ENCODE data around the gene ZSWIM3.

Gene ZSWIM3

DNA sequence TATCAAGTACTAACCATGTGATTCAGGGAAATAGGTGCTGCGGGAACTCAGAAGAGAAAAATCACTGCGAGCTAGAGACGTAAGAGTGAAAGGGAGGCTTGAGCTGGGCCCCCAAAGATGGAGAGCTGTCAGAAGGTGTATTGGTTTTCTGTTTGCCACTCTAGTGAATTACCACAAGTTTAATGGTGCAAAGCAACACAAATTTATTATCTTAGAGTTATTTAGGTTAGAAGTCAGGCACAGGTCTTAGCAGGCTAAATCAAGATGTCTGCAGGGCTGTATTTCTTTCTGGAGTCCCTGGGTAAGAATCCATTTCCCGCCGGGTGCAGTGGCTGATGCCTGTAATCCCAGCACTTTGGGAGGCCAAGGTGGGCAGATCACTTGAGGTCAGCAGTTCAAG, 2.5 kb downstream of the ZSWIM3 start:
- DNase-seq (ENCODE audit: low read depth): no peak
- no peak overlapping the region for H3K4me3 ChIP-seq (replicated peaks; ENCODE audit: low read depth, low read length)
- no peak for TF ChIP-seq CTCF (IDR thresholded peaks at IDR 0.05; ENCODE audit: low read length, missing control alignments)

DNA sequence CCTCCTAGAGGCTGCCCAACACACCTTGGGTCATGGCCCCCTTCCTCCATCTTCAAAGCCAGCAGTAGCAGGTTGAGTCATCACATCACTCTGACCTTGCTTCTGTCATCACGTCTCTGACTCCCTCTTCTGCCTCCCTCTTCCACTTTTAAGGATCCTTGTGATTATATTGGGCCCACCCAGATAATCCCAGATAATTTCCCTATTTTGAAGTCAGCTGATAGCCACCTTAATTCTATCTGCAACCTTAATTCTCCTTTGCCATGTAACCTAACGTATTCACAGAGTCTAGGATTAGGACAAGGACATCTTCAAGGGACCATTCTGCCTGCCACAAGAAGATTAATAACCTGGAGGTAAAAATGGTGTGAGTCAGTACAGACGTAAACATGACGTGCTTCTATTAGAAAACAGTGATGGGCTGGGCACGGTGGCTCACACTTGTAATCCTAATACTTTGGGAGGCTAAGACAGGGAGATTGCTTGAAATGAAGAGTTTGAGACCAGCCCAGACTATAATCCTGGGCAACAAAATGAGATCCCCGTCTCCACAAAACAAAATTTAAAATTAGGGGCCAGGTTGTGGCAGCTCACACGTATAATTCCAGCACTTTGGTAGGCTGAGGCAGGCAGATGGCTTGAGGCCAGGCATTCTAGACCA, 3.3 kb downstream of the ZSWIM3 start:
- H3K4me3 ChIP-seq (replicated peaks; ENCODE audit: low read depth, low read length): no peak overlapping the region
- TF ChIP-seq CTCF (IDR thresholded peaks at IDR 0.05; ENCODE audit: low read length, missing control alignments): no peak
- no peak for DNase-seq (ENCODE audit: low read depth)

DNA sequence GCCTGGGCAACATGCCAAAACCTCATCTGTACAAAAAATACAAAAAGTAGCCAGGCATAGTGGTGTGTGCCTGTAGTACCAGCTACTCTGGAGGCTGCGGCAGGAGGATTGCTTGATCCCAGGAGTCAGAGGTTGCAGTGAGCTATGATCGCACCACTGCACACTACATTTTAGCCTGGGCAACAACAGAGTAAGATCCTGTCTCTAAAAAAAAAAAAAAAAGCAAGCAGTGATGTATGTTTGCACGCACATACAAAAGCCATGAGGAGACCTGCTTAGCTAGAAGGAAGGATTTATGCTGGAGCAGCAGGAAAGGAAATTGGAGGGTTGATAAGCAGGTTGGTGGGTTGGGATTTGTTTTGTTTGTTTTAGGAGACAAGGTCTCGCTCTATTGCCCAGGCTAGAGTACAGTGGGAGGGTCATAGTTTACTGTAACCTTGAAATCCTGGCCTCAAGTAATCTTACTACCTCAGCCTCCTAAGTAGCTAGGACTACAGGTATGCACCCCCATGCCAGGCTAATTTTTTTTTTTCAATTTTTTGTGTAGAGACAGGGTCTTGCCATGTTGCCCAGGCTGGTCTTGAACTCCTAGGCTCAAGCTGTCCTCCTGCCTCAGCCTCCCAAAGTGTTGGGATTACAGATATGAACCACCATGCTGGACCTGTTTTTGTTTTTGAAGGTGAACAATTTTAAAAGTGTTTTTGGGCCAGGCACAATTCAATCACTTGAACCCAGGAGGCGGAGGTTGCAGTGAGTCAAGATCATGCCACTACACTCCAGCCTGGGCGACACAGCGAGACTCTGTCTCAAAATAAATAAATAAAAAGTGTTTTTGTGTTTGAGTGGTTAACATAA, 4.0 kb downstream of the ZSWIM3 start:
- TF ChIP-seq CTCF (IDR thresholded peaks at IDR 0.05; ENCODE audit: low read length, missing control alignments): no peak
- DNase-seq (ENCODE audit: low read depth): peak; percentile 29
- H3K4me3 ChIP-seq (replicated peaks; ENCODE audit: low read depth, low read length): no peak overlapping the region

DNA sequence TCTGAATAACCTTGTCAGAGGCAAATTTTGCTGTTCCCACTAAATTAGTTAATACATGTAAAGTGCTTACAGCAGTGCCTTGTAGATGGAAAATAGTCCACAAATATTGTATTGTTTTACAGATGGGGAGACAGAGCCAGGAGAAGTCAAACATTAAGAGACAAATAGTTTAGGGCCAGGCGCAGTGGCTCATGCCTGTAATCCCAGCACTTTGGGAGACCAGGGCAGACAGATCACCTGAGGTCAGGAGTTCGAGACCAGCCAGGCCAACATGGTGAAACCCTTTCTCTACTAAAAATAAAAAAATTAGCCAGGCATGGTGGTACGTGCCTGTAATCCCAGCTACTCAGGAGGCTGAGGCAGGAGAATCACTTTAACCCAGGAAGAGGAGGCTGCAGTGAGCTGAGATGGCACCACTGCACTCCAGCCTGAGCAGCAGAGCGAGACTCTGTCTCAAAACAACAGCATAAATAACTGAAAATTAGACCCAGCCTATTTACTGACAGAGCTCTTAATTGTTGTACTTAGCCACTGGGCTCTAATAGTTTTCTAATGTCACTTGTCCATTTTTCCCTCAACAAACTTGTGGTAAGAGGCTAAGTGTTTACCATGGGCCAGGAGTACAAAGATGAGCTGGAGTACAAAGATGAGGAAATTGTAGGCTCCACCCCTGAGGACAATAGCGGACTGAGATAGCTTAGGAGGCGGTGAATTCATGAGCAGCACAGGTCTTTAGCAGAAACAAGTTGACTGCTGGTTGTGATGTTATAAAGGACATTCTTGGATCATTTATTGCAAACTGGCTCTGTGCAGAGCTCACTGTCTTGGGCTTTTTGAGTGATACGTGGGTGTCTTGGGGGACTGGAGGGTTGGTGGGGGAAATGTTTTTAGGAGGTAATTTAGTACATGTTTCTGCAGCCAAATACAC, 6.4 kb downstream of the ZSWIM3 start:
- no peak for TF ChIP-seq CTCF (IDR thresholded peaks at IDR 0.05; ENCODE audit: low read length, missing control alignments)
- no peak for DNase-seq (ENCODE audit: low read depth)
- H3K4me3 ChIP-seq (replicated peaks; ENCODE audit: low read depth, low read length): no peak overlapping the region

DNA sequence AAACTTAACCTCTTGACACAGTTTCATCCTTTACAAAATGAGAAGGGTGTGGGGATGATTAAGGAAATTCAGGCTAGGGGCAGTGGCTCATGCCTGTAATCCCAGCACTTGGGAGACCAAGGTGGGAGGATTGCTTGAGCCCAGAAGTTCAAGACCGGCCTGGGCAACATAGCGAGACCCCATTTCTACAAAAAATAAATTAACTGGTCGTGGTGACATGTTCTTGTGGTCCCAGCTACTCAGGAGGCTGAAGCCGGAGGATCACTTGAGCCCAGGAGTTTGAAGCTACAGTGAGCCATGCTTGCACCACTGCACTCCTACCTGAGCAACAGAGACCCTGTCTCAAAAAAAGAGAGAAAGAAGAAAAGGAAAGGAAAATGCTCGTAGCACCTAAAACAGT, 9.0 kb downstream of the ZSWIM3 start:
- no peak for DNase-seq (ENCODE audit: low read depth)
- no peak overlapping the region for H3K4me3 ChIP-seq (replicated peaks; ENCODE audit: low read depth, low read length)
- TF ChIP-seq CTCF (IDR thresholded peaks at IDR 0.05; ENCODE audit: low read length, missing control alignments): no peak

DNA sequence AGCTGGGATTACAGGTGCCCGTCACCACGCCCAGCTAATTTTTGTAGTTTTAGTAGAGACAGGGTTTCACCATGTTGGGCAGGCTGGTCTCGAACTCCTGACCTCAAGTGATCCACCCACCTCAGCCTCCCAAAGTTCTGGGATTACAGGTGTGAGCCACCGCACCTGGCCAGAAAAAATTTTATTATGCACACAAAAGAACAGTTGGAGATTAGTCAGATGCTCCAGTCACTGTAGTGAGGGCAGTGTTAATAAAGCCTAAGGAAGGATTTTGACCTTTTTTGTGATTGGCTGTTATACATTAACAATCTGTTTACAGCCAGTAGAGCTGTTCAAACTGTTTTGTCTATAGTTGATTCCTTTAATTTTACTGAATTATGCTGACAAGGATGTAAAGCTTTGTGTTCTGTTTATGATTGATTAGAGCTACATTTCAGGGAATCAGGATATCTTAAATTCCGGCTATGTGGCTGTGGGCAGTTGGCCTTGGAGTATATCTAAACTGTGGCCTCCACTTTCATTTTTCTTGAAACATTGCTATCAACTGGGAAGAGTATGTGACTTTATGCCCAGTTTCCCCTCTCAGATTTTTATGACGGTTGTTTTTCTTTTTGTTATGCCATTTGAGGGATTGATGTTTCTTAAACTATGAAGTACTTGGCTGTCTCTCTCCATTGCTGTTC, 9.9 kb downstream of the ZSWIM3 start:
- DNase-seq (ENCODE audit: low read depth): no peak
- TF ChIP-seq CTCF (IDR thresholded peaks at IDR 0.05; ENCODE audit: low read length, missing control alignments): no peak
- H3K4me3 ChIP-seq (replicated peaks; ENCODE audit: low read depth, low read length): no peak overlapping the region
